Lower leg skin (tissue), 4 donors: Measurements from ENCODE around the gene LOXL1. TPM values are rescaled to one million over a fixed set of nuclear protein-coding genes. Genes with fewer than 3 reads are reported as not detected.

Experiments
- DNase-seq, 2 donors: peaks; one replicate each; pipeline ENCODE4 v3.0.0-alpha.2; 2019; ENCODE audit warnings: low spot score in 2 of 2
- H3K4me3 ChIP-seq: fragments of 200-600 bp; sonication (generic); 2 replicates; pipeline ENCODE4 v1.5.1; 2017; ENCODE audit warnings: mild to moderate bottlenecking, low read depth; ENCODE audit not compliant: poor library complexity, severe bottlenecking
- POLR2A ChIP-seq, 2 donors: fragments of 450-650 bp; IDR thresholded peaks; one replicate each; pipeline ENCODE4 v1.6.1; 2016 to 2017; ENCODE audit warnings: antibody characterized with exemption in 2 of 2, mild to moderate bottlenecking in 1 of 2, moderate library complexity in 1 of 2
- WGBS, 2 donors: methylation state at CpG; one replicate each; pipeline ENCODE4 v1.1.5; 2018; 5-methylcytosine and 5-hydroxymethylcytosine counted together
- intact Hi-C: fragments of 100-400 bp; cut with DNase I; formaldehyde crosslinking; loops from one replicate; pipeline ENCODE4 v1.15.0; 2023; ENCODE audit warnings: low total_unique reads
- total RNA-seq, 4 donors: library from RNA; depleted of rRNA; stranded (reverse); fragments of >200 nt; gene quantifications; one replicate each; pipeline ENCODE4 v1.1.0, GENCODE V29; 2016
- TF ChIP-seq, protein P1 (sequence below), 3 donors: fragments of 450-650 bp; IDR thresholded peaks; one replicate each; pipeline ENCODE4 v1.5.1; 2016; ENCODE audit warnings: antibody characterized with exemption in 3 of 3, mild to moderate bottlenecking in 3 of 3, moderate library complexity in 2 of 3

LOXL1 gene
- total RNA-seq, 4 donors from 2014 or later = 4.6 to 8.2 (median 6.6) TPM

DNA sequence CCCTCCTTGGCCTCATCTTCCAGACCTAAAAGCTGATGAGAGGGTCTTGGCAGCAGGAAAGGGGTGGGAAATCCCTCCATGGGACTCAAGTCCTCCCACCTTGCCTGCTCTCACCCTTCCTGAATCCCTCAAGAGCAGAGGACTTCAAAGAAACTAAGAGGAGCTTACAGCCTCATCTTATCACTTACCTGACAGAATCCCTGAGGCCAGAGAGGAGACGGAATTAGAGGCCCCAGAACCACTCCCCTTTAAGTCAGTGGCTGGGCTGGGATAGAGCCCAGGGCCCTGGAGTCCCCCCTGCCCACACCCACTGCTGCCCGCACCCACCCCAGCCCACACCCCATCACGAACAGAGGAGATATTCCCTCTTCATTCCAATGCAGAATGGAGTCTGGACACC lies 15.2 kb downstream of the LOXL1 start:
- WGBS, 2 donors = 80 to 88% methylated on average over 3 of the region's 3 CpGs
- no peak overlapping the region for H3K4me3 ChIP-seq
- no peak for DNase-seq
- TF ChIP-seq, protein P1, sequence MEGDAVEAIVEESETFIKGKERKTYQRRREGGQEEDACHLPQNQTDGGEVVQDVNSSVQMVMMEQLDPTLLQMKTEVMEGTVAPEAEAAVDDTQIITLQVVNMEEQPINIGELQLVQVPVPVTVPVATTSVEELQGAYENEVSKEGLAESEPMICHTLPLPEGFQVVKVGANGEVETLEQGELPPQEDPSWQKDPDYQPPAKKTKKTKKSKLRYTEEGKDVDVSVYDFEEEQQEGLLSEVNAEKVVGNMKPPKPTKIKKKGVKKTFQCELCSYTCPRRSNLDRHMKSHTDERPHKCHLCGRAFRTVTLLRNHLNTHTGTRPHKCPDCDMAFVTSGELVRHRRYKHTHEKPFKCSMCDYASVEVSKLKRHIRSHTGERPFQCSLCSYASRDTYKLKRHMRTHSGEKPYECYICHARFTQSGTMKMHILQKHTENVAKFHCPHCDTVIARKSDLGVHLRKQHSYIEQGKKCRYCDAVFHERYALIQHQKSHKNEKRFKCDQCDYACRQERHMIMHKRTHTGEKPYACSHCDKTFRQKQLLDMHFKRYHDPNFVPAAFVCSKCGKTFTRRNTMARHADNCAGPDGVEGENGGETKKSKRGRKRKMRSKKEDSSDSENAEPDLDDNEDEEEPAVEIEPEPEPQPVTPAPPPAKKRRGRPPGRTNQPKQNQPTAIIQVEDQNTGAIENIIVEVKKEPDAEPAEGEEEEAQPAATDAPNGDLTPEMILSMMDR (IDR thresholded peaks at IDR 0.05) = no peak
- no peak for TF ChIP-seq POLR2A (IDR thresholded peaks at IDR 0.05)
- intact Hi-C loops = loop anchor here (10.0 kb wide), 1 partner anchor 583 kb away; no protein-coding TSS in a partner anchor

DNA sequence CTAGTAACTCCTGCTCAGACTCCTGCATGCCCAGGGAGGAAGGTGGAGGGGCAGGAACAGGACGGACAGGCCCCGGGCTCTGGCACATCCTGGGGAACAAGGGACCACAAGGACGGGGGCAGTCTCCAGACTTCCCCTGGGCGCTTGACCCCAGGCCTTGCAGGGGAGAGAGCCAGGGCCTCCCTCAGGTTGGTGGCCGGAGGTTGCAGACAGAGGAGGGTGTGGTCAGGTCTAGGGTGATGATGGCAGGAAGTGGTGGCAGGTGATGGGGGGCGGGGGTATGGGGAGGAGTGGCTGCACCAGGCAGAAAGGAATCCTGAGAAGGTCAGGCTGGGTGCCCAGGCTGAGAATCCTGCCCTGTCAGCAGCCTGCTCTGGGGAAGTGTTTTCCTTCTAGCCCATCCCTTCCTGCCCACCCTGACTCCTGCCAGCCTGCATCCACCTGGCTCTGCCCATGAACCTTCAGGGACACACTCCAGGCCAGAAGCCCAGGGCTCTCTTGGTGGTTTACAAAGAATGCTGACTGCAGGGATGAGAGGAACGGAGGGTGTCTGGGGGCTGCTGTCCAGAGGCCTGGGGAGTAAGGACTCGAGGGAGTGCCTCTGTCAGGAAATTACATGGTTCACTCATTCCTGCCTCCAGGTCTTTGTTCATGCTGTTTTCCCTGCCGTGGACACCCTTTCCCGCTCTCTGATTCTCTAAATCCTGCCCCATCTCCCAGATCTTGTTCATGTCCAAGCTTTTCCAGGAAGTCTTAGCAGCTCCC lies 15.8 kb downstream of the LOXL1 start:
- H3K4me3 ChIP-seq = no peak overlapping the region
- TF ChIP-seq, protein P1 (IDR thresholded peaks at IDR 0.05) = no peak
- TF ChIP-seq POLR2A (IDR thresholded peaks at IDR 0.05) = no peak
- 75 to 88% methylated on average over 10 of the region's 10 CpGs for WGBS, 2 donors
- no peak for DNase-seq
- intact Hi-C loops = loop anchor here (10.0 kb wide), 1 partner anchor 583 kb away; no protein-coding TSS in a partner anchor

DNA sequence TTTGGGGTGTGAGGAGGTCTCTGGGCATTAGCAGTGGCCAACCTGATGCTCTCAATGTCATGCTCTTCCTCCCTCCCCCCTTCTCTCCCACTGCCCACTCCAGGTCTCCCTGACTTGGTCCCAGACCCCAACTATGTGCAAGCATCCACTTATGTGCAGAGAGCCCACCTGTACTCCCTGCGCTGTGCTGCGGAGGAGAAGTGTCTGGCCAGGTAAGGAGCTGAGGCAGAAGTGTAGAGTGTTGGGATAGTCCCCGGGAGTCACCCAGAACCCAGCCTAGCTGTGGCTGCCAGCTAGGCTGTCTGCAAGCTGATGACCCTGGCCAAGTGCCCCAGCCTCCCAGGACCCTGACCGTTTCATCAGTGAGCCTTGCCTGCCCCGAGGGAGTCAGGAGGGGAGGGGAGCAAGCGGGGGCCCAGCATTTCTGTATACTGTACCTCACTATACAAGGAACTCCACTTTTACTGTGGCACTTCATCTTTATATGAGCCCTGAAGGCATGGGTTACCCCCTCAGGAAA lies 16.5 kb downstream of the LOXL1 start:
- WGBS, 2 donors = 77 to 83% methylated on average over 6 of the region's 6 CpGs
- DNase-seq = no peak
- H3K4me3 ChIP-seq = no peak overlapping the region
- TF ChIP-seq, protein P1 (IDR thresholded peaks at IDR 0.05) = no peak
- TF ChIP-seq POLR2A (IDR thresholded peaks at IDR 0.05) = no peak
- intact Hi-C loops = loop anchor here (10.0 kb wide), 1 partner anchor 582 kb away; no protein-coding TSS in a partner anchor

DNA sequence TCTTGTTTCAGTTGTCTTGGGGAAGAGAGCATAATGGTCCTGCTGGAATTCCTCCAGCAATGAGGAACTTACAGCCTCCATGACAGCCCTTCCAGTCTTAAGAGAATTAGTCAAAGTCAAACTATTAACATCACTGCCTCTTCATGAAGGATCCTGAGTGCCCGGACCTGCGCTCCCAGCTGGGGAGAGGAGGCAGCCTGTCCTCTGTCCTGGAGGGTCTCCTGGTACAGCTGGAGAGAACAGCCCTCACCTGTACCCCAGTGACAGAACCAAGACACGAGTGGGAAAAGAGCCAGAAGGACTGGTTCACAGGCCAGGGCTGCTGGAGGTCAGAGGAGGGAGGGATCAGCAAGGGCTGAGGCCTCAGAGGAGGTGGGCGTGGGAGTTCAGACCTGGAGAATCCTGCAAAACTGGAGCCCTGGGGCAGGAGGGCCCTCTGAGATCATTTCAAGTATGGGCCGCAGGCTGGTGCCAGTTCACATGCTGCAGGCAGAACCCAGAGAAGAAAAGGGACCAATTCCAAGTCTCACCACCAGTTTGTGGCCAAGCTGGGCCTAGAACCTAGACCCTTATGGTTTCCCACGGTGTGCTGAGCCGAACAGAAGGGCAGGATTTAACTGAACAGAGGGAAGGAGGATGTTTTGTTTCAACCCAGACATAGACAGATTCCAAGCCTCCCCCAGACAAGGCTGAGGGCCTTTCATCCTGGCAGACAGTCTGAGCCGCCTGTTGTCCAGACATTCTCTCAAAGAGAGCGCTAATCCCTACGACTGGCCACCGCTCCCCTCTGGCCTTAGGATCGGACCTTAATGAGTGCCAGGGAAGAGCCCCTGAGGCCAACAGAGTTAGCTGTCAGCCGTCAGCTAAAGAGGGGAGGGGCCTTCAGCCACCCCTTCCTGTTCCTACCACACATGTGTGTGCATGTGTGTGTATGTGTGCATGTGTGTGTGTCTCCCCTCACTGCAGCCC lies 18.2 kb downstream of the LOXL1 start:
- H3K4me3 ChIP-seq = no peak overlapping the region
- TF ChIP-seq POLR2A (IDR thresholded peaks at IDR 0.05) = no peak
- TF ChIP-seq, protein P1 (IDR thresholded peaks at IDR 0.05) = no peak
- WGBS, 2 donors = 69 to 74% methylated on average over 13 of the region's 13 CpGs
- DNase-seq = no peak
- intact Hi-C loops = loop anchor here (10.0 kb wide), 1 partner anchor 580 kb away; no protein-coding TSS in a partner anchor

DNA sequence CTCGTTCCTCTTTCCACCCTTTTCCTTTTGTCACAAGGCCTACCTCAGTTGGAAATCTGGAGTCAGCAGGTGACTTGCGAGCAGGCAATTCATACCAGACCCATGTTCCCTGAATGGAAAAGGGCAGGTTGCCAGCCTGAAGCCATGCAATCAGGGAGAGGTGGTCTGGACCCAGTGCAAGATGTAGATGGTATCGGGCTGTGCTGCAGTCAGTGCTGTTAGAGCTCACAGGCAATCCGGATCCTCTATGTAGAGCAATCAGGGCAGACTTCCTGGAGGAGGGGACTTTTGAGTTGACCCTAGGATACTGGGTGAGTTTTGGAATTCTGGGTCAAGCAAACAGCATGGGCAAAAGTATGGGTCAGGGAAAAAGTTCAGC lies 18.9 kb downstream of the LOXL1 start:
- TF ChIP-seq POLR2A (IDR thresholded peaks at IDR 0.05) = no peak
- TF ChIP-seq, protein P1 (IDR thresholded peaks at IDR 0.05) = no peak
- no peak for DNase-seq
- no peak overlapping the region for H3K4me3 ChIP-seq
- WGBS, 2 donors = 79 to 86% methylated on average over 4 of the region's 4 CpGs
- intact Hi-C loops = loop anchor here (10.0 kb wide), 1 partner anchor 580 kb away; no protein-coding TSS in a partner anchor
